Liver (tissue), 9 donors: ENCODE measurements around the gene PCDHGB6. TPM values are rescaled to one million over a fixed set of nuclear protein-coding genes. Genes with fewer than 3 reads are reported as not detected.

Source experiments
- DNase-seq: peaks from one replicate; pipeline ENCODE4 v3.0.0-alpha.2; 2017; ENCODE audit warnings: low spot score
- H3K27ac ChIP-seq, 2 donors: one replicate each; pipeline ENCODE4 v1.7.0; 2013; ENCODE audit warnings: inconsistent platforms in 2 of 2, low read length in 2 of 2, control low read depth in 1 of 2, low read depth in 1 of 2, mild to moderate bottlenecking in 1 of 2
- H3K27me3 ChIP-seq, 4 donors: one replicate each; pipeline versions ENCODE4 v1.6.1 to v1.7.0; 2013; ENCODE audit warnings: low read length in 3 of 4, inconsistent platforms in 1 of 4, mild to moderate bottlenecking in 1 of 4, moderate library complexity in 1 of 4; ENCODE audit not compliant: control insufficient read depth in 4 of 4, insufficient read depth in 4 of 4
- H3K36me3 ChIP-seq, 4 donors: one replicate each; pipeline versions ENCODE4 v1.6.1 to v1.7.0; 2013; ENCODE audit warnings: low read length in 3 of 4, mild to moderate bottlenecking in 3 of 4, low read depth in 1 of 4, moderate library complexity in 1 of 4; ENCODE audit not compliant: control insufficient read depth in 4 of 4, insufficient read depth in 3 of 4
- H3K4me1 ChIP-seq, 4 donors: one replicate each; pipeline versions ENCODE4 v1.6.1 to v1.7.0; 2013; ENCODE audit warnings: low read length in 3 of 4, mild to moderate bottlenecking in 3 of 4, moderate library complexity in 1 of 4; ENCODE audit not compliant: control insufficient read depth in 4 of 4, insufficient read depth in 4 of 4
- H3K4me3 ChIP-seq, 3 donors: one replicate each; pipeline versions ENCODE4 v1.6.1 to v1.7.0; 2013; ENCODE audit warnings: low read length in 3 of 3, control low read depth in 1 of 3, low read depth in 1 of 3, mild to moderate bottlenecking in 1 of 3
- H3K9ac ChIP-seq, 2 donors: one replicate each; pipeline ENCODE4 v1.7.0; 2013; ENCODE audit warnings: low read length in 2 of 2, mild to moderate bottlenecking in 2 of 2, moderate library complexity in 2 of 2, control low read depth in 1 of 2, low read depth in 1 of 2
- H3K9me3 ChIP-seq, 4 donors: one replicate each; pipeline versions ENCODE4 v1.6.1 to v1.7.0; 2013; ENCODE audit warnings: low read length in 3 of 4; ENCODE audit not compliant: control insufficient read depth in 4 of 4
- ATF3 ChIP-seq: IDR thresholded peaks from 2 replicates; pipeline ENCODE4 v1.6.1; 2016; ENCODE audit warnings: antibody characterized with exemption
- EGR1 ChIP-seq, 2 donors: IDR thresholded peaks; 2 replicates each; pipeline ENCODE4 v1.6.1; 2016 to 2018; ENCODE audit warnings: antibody characterized with exemption in 2 of 2, low read depth in 2 of 2
- FOXA1 ChIP-seq: IDR thresholded peaks from 2 replicates; pipeline ENCODE4 v1.6.1; 2016; ENCODE audit warnings: antibody characterized with exemption
- FOXA2 ChIP-seq: IDR thresholded peaks from 2 replicates; pipeline ENCODE4 v1.6.1; 2016; ENCODE audit warnings: antibody characterized with exemption
- GABPA ChIP-seq, 2 donors: IDR thresholded peaks in 1 of 2; conservative IDR thresholded peaks in 1 of 2; 2 replicates each; pipeline ENCODE4 v1.6.1; 2016; ENCODE audit warnings: antibody characterized with exemption in 2 of 2, mild to moderate bottlenecking in 1 of 2, moderate library complexity in 1 of 2
- HNF4G ChIP-seq: IDR thresholded peaks from 2 replicates; pipeline ENCODE4 v1.6.1; 2016; ENCODE audit warnings: antibody characterized with exemption
- JUND ChIP-seq, 2 donors: IDR thresholded peaks; 2 replicates each; pipeline ENCODE4 v1.6.1; 2016; ENCODE audit warnings: antibody characterized with exemption in 2 of 2
- MAX ChIP-seq: IDR thresholded peaks from 2 replicates; pipeline ENCODE4 v1.6.1; 2016; ENCODE audit warnings: antibody characterized with exemption
- REST ChIP-seq: IDR thresholded peaks from 2 replicates; pipeline ENCODE4 v1.6.1; 2016; ENCODE audit warnings: antibody characterized with exemption, mild to moderate bottlenecking
- RXRA ChIP-seq, 2 donors: IDR thresholded peaks; 2 replicates each; pipeline ENCODE4 v1.6.1; 2017 to 2018; ENCODE audit warnings: antibody characterized with exemption in 2 of 2, mild to moderate bottlenecking in 1 of 2
- SP1 ChIP-seq: IDR thresholded peaks from 2 replicates; pipeline ENCODE4 v1.6.1; 2018; ENCODE audit warnings: antibody characterized with exemption, mild to moderate bottlenecking
- TAF1 ChIP-seq: conservative IDR thresholded peaks from 2 replicates; pipeline ENCODE4 v1.6.1; 2016; ENCODE audit warnings: antibody characterized with exemption, mild to moderate bottlenecking
- YY1 ChIP-seq: IDR thresholded peaks from 2 replicates; pipeline ENCODE4 v1.6.1; 2016; ENCODE audit warnings: antibody characterized with exemption, mild to moderate bottlenecking
- ZBTB33 ChIP-seq: IDR thresholded peaks from 2 replicates; pipeline ENCODE4 v1.6.1; 2016; ENCODE audit warnings: antibody characterized with exemption
- WGBS: extraction: QIAGEN DNeasy Blood & Tissue Kit; methylation state at CpG from one replicate; pipeline ENCODE4 v1.1.7; 2013; 5-methylcytosine and 5-hydroxymethylcytosine counted together
- polyA plus RNA-seq, 2 donors: library from polyadenylated mRNA; stranded (reverse) in 1 of 2; unstranded in 1 of 2; fragments of 200-250 nt in 1 of 2; fragments of >200 nt in 1 of 2; fragmentation: Nextera tagmentation in 1 of 2; extraction: Ambion mirVana in 1 of 2; gene quantifications; one replicate each; pipeline versions ENCODE4 v1.2.1 to v1.2.3, GENCODE V29; 2013 to 2015
- total RNA-seq, 2 donors: library from RNA; depleted of rRNA; stranded (reverse); fragments of >200 nt; gene quantifications; one replicate each; pipeline ENCODE4 v1.2.3, GENCODE V29; 2014
- donor health status: healthy.
- donor health status: healthy.
- donor health status: healthy.
- donor health status: healthy.
- donor health status: healthy.

Gene PCDHGB6
- total and polyA plus RNA-seq, 4 donors, result 0.53 to 2.8 (median 1.6) TPM

GRCh38 chr5:141422742-141423291, 15.0 kb downstream of the PCDHGB6 start:
- 23% methylated on average over 42 of the region's 42 CpGs for WGBS
- H3K9me3 ChIP-seq, result peaks cover 64 to 88% (median 72%) of the 10 kb centered on the region in 4 donors
- DNase-seq, result no peak

GRCh38 chr5:141427783-141428426, 20.1 kb downstream of the PCDHGB6 start:
- no peaks in the 10 kb centered on the region for H3K27me3 ChIP-seq

More at GRCh38 chr5:141422742-141423291, 15.0 kb downstream of the PCDHGB6 start:
- H3K4me1 ChIP-seq, result no peaks in the 10 kb centered on the region
- peaks cover 0 to 5% (median 0%) of the 10 kb centered on the region in 4 donors for H3K27me3 ChIP-seq
- H3K27ac ChIP-seq, result no peak overlapping the region
- H3K9ac ChIP-seq, result no peak overlapping the region
- TF ChIP-seq ATF3 (no peak), JUND (IDR thresholded peaks at IDR 0.05) (no peak), FOXA1 (no peak), MAX (no peak), RXRA (IDR thresholded peaks at IDR 0.05) (no peak), FOXA2 (no peak), EGR1 (IDR thresholded peaks at IDR 0.05; ENCODE audit: low read depth in 2 of 2) (no peak), ZBTB33 (no peak), HNF4G (no peak)
- H3K4me3 ChIP-seq, result peak overlapping the region in 2 of 3 donors; percentile 37 to 47
- H3K36me3 ChIP-seq, result peaks cover 0 to 4% (median 0%) of the 10 kb centered on the region in 4 donors

More at GRCh38 chr5:141427783-141428426, 20.1 kb downstream of the PCDHGB6 start:
- H3K36me3 ChIP-seq, result peaks cover 0 to 4% (median 0%) of the 10 kb centered on the region in 4 donors
- 41% methylated on average over 53 of the region's 53 CpGs for WGBS
- H3K27ac ChIP-seq, result no peak overlapping the region
- H3K4me3 ChIP-seq, result peak overlapping the region in 2 of 3 donors; percentile 38 to 69
- TF ChIP-seq MAX (no peak), REST (no peak), JUND (IDR thresholded peaks at IDR 0.05) (no peak), GABPA (IDR thresholded peaks at IDR 0.05 in 1 of 2, conservative IDR thresholded peaks at IDR 0.05 in 1 of 2) (no peak), ZBTB33 (no peak), SP1 (no peak), RXRA (IDR thresholded peaks at IDR 0.05) (no peak), TAF1 (no peak), YY1 (no peak), FOXA2 (no peak)
- no peak for DNase-seq
- peaks cover 0 to 11% (median 2%) of the 10 kb centered on the region in 4 donors for H3K4me1 ChIP-seq
- no peak overlapping the region for H3K9ac ChIP-seq
- peaks cover 53 to 87% (median 60%) of the 10 kb centered on the region in 4 donors for H3K9me3 ChIP-seq
